NT2/D1 (cell line): Measurements from ENCODE around the gene DOK1.
A peak's percentile ranks its signal among the peaks of the same experiment; 100 is the strongest.

Experiments used
- DNase-seq: peaks from one replicate; pipeline ENCODE4 v3.0.0-alpha.2; 2011; ENCODE audit warnings: low read depth, low spot score
- H3K27me3 ChIP-seq: 2 replicates; pipeline ENCODE4 v1.6.0; 2011; ENCODE audit warnings: mild to moderate bottlenecking; ENCODE audit not compliant: insufficient read length, insufficient read depth
- H3K36me3 ChIP-seq: 2 replicates; pipeline ENCODE4 v1.6.1; 2011; ENCODE audit warnings: mild to moderate bottlenecking, low read length, mixed read lengths; ENCODE audit not compliant: insufficient read depth, insufficient read length
- H3K4me1 ChIP-seq: 2 replicates; pipeline ENCODE4 v1.5.1; 2011; ENCODE audit not compliant: insufficient read depth, insufficient read length
- H3K4me3 ChIP-seq: 2 replicates; pipeline ENCODE4 v1.5.1; 2011; ENCODE audit warnings: low read depth; ENCODE audit not compliant: insufficient read length
- H3K9ac ChIP-seq: 2 replicates; pipeline ENCODE4 v1.6.0; 2011; ENCODE audit warnings: low read depth; ENCODE audit not compliant: insufficient read length
- H3K9me3 ChIP-seq: 2 replicates; pipeline ENCODE4 v1.5.1; 2011; ENCODE audit warnings: mild to moderate bottlenecking, low read length; ENCODE audit not compliant: insufficient read depth
- SUZ12 ChIP-seq: IDR thresholded peaks from 2 replicates; pipeline ENCODE4 v1.6.1; 2011; ENCODE audit not compliant: insufficient read length, insufficient read depth; ENCODE audit errors: extremely low read depth
- YY1 ChIP-seq: IDR thresholded peaks from 2 replicates; pipeline ENCODE4 v1.6.1; 2011; ENCODE audit not compliant: insufficient read length, insufficient read depth
- ZNF274 ChIP-seq: IDR thresholded peaks from 2 replicates; pipeline ENCODE4 v1.6.1; 2011; ENCODE audit warnings: mild to moderate bottlenecking, low read depth, low read length

DOK1 gene

GRCh38 chr2:74578408-74578807, 23.9 kb downstream of the DOK1 start:
- TF ChIP-seq ZNF274 (no peak), SUZ12 (no peak), YY1 (no peak)
- peaks cover 9% of the 10 kb centered on the region for H3K36me3 ChIP-seq
- DNase-seq = no peak
- no peak overlapping the region for H3K4me3 ChIP-seq
- H3K9ac ChIP-seq = no peak overlapping the region
- no peaks in the 10 kb centered on the region for H3K9me3 ChIP-seq
- H3K4me1 ChIP-seq = no peaks in the 10 kb centered on the region
- no peaks in the 10 kb centered on the region for H3K27me3 ChIP-seq

DNA sequence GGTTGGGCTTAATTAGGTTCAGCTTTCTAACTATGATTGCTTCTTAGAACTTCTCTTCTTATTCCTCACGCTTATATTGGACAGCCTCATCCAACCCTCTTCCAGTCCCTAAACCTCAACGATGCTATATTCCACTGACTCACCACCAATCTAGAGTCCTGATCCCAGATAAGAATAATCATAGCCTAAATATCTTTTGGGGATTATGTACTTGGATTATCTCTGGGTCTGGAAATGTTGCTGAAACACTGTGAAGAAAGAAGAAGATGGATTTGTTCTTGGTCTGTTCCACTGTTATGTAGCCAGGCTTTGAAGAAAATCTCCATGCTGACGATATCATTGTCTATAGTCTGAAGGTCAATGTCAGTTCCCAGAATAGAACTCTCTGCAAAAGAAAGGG, 26.9 kb downstream of the DOK1 start:
- no peaks in the 10 kb centered on the region for H3K4me1 ChIP-seq
- H3K9me3 ChIP-seq = no peaks in the 10 kb centered on the region
- DNase-seq = no peak
- TF ChIP-seq ZNF274 (no peak), SUZ12 (no peak), YY1 (no peak)
- no peaks in the 10 kb centered on the region for H3K27me3 ChIP-seq
- H3K4me3 ChIP-seq = no peak overlapping the region
- no peak overlapping the region for H3K9ac ChIP-seq
- H3K36me3 ChIP-seq = peaks cover 9% of the 10 kb centered on the region

GRCh38 chr2:74582184-74582583, 27.7 kb downstream of the DOK1 start:
- no peak for TF ChIP-seq SUZ12
- TF ChIP-seq ZNF274 = no peak
- no peak for TF ChIP-seq YY1
- H3K4me1 ChIP-seq = no peaks in the 10 kb centered on the region
- no peak for DNase-seq

DNA sequence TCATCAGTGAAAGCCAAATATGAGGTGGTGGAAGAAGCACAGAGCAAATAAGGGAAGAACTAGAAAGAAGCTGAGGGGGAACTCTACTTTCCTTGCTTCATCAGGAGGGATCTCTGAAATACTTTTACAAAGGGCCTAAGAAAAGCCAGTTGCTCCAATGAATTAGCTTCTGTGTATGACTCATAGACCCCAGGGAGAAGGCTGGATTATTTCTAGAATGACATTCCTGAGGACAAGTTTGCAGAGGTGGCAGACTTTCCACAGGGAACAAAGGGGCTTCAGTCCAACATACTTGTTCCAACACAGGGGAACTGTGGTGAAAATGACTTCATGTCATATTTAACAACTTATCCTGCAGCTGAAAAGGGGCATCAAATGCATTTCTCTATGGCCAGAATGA, 29.0 kb downstream of the DOK1 start:
- Histone ChIP-seq H3K4me1 (no peaks in the 10 kb centered on the region), H3K9ac (no peak overlapping the region), H3K4me3 (no peak overlapping the region), H3K36me3 (peaks cover 9% of the 10 kb centered on the region), H3K9me3 (no peaks in the 10 kb centered on the region), H3K27me3 (no peaks in the 10 kb centered on the region)
- peak; percentile 13 for DNase-seq
- no peak for TF ChIP-seq YY1
- TF ChIP-seq ZNF274 = no peak
- no peak for TF ChIP-seq SUZ12

More at GRCh38 chr2:74582184-74582583, 27.7 kb downstream of the DOK1 start:
- Histone ChIP-seq H3K9ac (no peak overlapping the region), H3K36me3 (peaks cover 9% of the 10 kb centered on the region), H3K9me3 (no peaks in the 10 kb centered on the region), H3K27me3 (no peaks in the 10 kb centered on the region), H3K4me3 (no peak overlapping the region)

DNA sequence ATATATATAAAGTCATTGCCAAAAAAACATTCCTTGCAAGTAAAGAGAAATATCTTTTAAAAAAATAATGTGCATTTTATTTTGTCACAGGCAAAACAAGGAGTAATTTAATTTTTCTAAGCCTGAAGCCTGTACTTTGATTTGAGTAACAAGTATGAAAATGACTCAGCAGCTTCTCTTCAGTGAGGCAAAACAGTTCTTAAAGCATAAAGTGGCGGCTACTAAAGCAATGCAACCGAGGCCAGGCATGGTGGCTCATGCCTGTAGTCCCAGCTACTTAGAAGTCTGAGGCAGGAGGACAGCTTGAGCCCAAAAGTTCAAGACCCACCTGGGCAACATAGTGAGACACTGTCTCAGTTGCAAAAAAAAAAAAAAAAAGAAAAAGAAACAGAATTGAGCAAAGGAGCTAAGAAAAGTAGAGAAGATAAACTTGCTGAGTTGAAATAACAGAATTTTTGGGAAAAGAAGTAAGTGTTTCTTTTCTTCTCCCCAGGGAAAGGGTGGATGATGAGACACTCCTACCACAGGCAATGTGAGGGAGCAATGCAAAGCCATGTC, 29.6 kb downstream of the DOK1 start:
- H3K4me3 ChIP-seq = no peak overlapping the region
- H3K9ac ChIP-seq = no peak overlapping the region
- H3K36me3 ChIP-seq = peaks cover 9% of the 10 kb centered on the region
- no peak for DNase-seq
- no peaks in the 10 kb centered on the region for H3K27me3 ChIP-seq
- no peaks in the 10 kb centered on the region for H3K4me1 ChIP-seq
- TF ChIP-seq ZNF274 = no peak
- TF ChIP-seq YY1 = no peak
- TF ChIP-seq SUZ12 = no peak
- H3K9me3 ChIP-seq = no peaks in the 10 kb centered on the region

DNA sequence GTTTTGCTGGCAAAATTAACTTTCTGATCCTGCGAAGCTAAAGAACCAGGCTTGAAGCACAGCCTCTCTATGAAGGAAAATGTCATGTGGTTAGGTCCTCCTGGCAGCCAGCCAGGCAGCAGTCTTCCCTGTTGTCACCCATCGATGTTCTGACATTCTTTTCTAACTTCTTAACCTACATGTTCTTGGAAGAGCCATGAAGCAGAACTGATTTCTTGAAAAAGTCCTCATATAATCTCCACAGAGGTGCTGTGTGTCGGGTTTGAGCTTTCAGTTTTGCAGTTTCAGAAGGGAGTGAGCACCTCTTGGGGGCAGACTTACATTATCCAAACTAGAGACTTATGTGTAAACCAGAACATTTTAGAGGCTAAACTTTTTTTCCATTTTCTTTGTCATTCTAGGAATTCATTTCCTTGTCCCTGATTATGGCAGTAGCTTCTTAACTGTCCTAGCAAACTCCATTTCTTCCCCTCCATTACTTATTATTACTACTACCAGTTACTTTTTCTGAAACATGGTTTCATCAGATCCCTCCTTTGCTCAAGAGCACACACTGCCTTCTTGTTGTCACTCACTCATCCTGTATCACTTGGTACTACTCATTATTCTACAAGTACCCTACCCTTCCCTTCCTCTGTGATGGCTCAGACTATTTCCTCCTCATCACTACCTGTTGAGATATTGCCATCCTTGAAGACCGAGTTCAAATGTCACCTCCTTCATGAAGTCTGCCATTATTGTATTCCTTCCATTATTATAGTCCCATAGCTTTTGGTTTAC, 31.1 kb downstream of the DOK1 start:
- Histone ChIP-seq H3K4me1 (no peaks in the 10 kb centered on the region), H3K36me3 (peaks cover 9% of the 10 kb centered on the region), H3K9ac (no peak overlapping the region), H3K9me3 (no peaks in the 10 kb centered on the region), H3K4me3 (no peak overlapping the region), H3K27me3 (no peaks in the 10 kb centered on the region)
- TF ChIP-seq ZNF274 = no peak
- no peak for TF ChIP-seq YY1
- TF ChIP-seq SUZ12 = no peak
- DNase-seq = no peak

DNA sequence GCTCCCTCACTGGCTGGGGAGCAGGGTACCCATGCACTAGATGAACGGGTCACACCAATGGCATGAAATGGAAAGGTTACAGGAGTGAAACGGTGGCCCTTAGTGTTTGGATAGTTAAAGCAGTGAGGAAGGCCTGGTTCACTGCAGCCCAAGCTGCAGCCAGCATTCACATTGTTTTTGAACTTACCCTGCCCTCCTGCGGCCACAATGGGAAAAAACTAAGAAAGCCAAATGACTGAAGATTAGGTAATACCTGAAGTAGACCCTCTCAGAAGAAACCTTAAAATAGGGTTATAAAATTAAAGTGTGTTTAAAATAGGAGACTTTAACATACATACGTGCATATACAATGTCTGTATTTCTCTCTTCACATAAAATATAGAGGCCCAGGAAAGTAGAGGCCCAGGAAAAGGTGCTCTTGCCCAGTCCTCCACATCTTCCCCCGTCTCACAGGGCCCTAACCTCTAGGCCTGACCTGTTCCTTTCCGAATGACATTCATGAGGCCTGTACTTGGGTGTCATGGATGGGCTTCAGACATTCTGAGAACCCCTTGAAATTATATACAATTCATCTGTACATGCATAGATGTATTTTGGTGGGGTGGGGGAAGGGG, 33.3 kb downstream of the DOK1 start:
- Histone ChIP-seq H3K36me3 (no peaks in the 10 kb centered on the region), H3K9ac (no peak overlapping the region), H3K27me3 (no peaks in the 10 kb centered on the region), H3K9me3 (no peaks in the 10 kb centered on the region), H3K4me3 (no peak overlapping the region), H3K4me1 (no peaks in the 10 kb centered on the region)
- TF ChIP-seq YY1 (no peak), ZNF274 (no peak), SUZ12 (no peak)
- peak; percentile 54 for DNase-seq
